ENCODE measurements around the gene PRAMEF17. TPM values are rescaled to one million over a fixed set of nuclear protein-coding genes. Genes with fewer than 3 reads are reported as not detected.
"Not testable (repeated sequence)": the region's sequence is repeated elsewhere in the genome, so short reads cannot be mapped to it uniquely, and the experiment has no call there.

PRAMEF17 gene
- total RNA-seq, 1 donor from 2014 or later = not detected

- no peaks in the 10 kb centered on the region for H3K36me3 ChIP-seq
- H3F3A ChIP-seq (ENCODE audit: low read depth) = no peaks in the 10 kb centered on the region
- no peaks in the 10 kb centered on the region for H3K9me3 ChIP-seq (ENCODE audit: low read depth)
- no peaks in the 10 kb centered on the region for H3K79me2 ChIP-seq (ENCODE audit: low read depth)
- H3K9ac ChIP-seq = no peak overlapping the region
- no peak overlapping the region for H3K4me2 ChIP-seq
- H3K9me3 Mint-ChIP-seq = peaks cover 24% of the 10 kb centered on the region
- no peak overlapping the region for H3K4me3 Mint-ChIP-seq
- H3K27me3 Mint-ChIP-seq (ENCODE audit: insufficient read depth, low read depth) = peaks cover 6% of the 10 kb centered on the region
- no peaks in the 10 kb centered on the region for H3K4me1 ChIP-seq
- no peak overlapping the region for H3K27ac Mint-ChIP-seq
- H3K27me3 ChIP-seq = no peaks in the 10 kb centered on the region
- H4K20me1 ChIP-seq (ENCODE audit: low read depth) = no peaks in the 10 kb centered on the region
- TF ChIP-seq EZH2phosphoT487 (IDR thresholded peaks at IDR 0.05) (no peak), CTCF (IDR thresholded peaks at IDR 0.05) (no peak), EZH2 (IDR thresholded peaks at IDR 0.05) (no peak)
- H2AFZ ChIP-seq (replicated peaks) = no peak overlapping the region
- H3K4me3 ChIP-seq = no peak overlapping the region
- H3K36me3 Mint-ChIP-seq = no peaks in the 10 kb centered on the region
- H3K4me1 Mint-ChIP-seq = no peaks in the 10 kb centered on the region
- no peak for DNase-seq (ENCODE audit: low spot score)
- H3K27ac ChIP-seq = no peak overlapping the region
Observed at GRCh38 chr1:13432251-13432650, 42.8 kb downstream of the PRAMEF17 start.

- not testable (repeated sequence) for H3K4me2 ChIP-seq; H4K20me1 ChIP-seq (ENCODE audit: low read depth); H2AFZ ChIP-seq (replicated peaks); H3K27ac Mint-ChIP-seq; H3K4me1 Mint-ChIP-seq; H3K9ac ChIP-seq; H3K79me2 ChIP-seq (ENCODE audit: low read depth); H3K4me1 ChIP-seq; H3K36me3 ChIP-seq; H3K27ac ChIP-seq; H3K4me3 Mint-ChIP-seq; H3K27me3 ChIP-seq; DNase-seq (ENCODE audit: low spot score); H3K36me3 Mint-ChIP-seq; H3K4me3 ChIP-seq; H3F3A ChIP-seq (ENCODE audit: low read depth); H3K27me3 Mint-ChIP-seq (ENCODE audit: insufficient read depth, low read depth); H3K9me3 ChIP-seq (ENCODE audit: low read depth)
- peaks cover 28% of the 10 kb centered on the region for H3K9me3 Mint-ChIP-seq
Observed at GRCh38 chr1:13433694-13434358, 44.4 kb downstream of the PRAMEF17 start.

GRCh38 chr1:13435458-13435857 lies 46.0 kb downstream of the PRAMEF17 start:
- no peak overlapping the region for H2AFZ ChIP-seq (replicated peaks)
- no peak for DNase-seq (ENCODE audit: low spot score)
- no peaks in the 10 kb centered on the region for H3K36me3 Mint-ChIP-seq
- no peak overlapping the region for H3K9ac ChIP-seq
- no peaks in the 10 kb centered on the region for H3F3A ChIP-seq (ENCODE audit: low read depth)
- TF ChIP-seq EZH2 (IDR thresholded peaks at IDR 0.05) = no peak
- TF ChIP-seq CTCF (IDR thresholded peaks at IDR 0.05) = no peak
- TF ChIP-seq EZH2phosphoT487 (IDR thresholded peaks at IDR 0.05) = no peak
- H3K27me3 Mint-ChIP-seq (ENCODE audit: insufficient read depth, low read depth) = peaks cover 7% of the 10 kb centered on the region
- H3K36me3 ChIP-seq = no peaks in the 10 kb centered on the region
- H3K9me3 ChIP-seq (ENCODE audit: low read depth) = no peaks in the 10 kb centered on the region
- H3K27me3 ChIP-seq = no peaks in the 10 kb centered on the region
- H3K4me1 ChIP-seq = no peaks in the 10 kb centered on the region
- H3K27ac Mint-ChIP-seq = no peak overlapping the region
- no peak overlapping the region for H3K27ac ChIP-seq
- H3K4me2 ChIP-seq = no peak overlapping the region
- no peak overlapping the region for H3K4me3 ChIP-seq
- no peaks in the 10 kb centered on the region for H3K79me2 ChIP-seq (ENCODE audit: low read depth)
- H3K9me3 Mint-ChIP-seq = peaks cover 24% of the 10 kb centered on the region
- no peak overlapping the region for H3K4me3 Mint-ChIP-seq
- H4K20me1 ChIP-seq (ENCODE audit: low read depth) = no peaks in the 10 kb centered on the region
- no peaks in the 10 kb centered on the region for H3K4me1 Mint-ChIP-seq

- not testable (repeated sequence) for H3K36me3 Mint-ChIP-seq; H3F3A ChIP-seq (ENCODE audit: low read depth); H3K4me1 ChIP-seq; H4K20me1 ChIP-seq (ENCODE audit: low read depth); H3K4me2 ChIP-seq; H3K4me3 ChIP-seq; H2AFZ ChIP-seq (replicated peaks); H3K9me3 ChIP-seq (ENCODE audit: low read depth); H3K27me3 Mint-ChIP-seq (ENCODE audit: insufficient read depth, low read depth); H3K9me3 Mint-ChIP-seq; H3K36me3 ChIP-seq; H3K9ac ChIP-seq; H3K4me1 Mint-ChIP-seq; H3K79me2 ChIP-seq (ENCODE audit: low read depth); DNase-seq (ENCODE audit: low spot score); H3K27ac Mint-ChIP-seq; H3K4me3 Mint-ChIP-seq; H3K27me3 ChIP-seq; H3K27ac ChIP-seq
Observed at GRCh38 chr1:13439104-13439783, 49.8 kb downstream of the PRAMEF17 start.

Other genes with a start within 250 kb of the PRAMEF17 start
- gene PRAMEF26, start 233.6 kb upstream of the PRAMEF17 start, total RNA-seq (ENCODE audit: low replicate concordance) = not detected in 2 replicates
- not detected in 2 replicates for gene HNRNPCL4, start 224.0 kb upstream of the PRAMEF17 start, total RNA-seq (ENCODE audit: low replicate concordance)
- gene PRAMEF9, start 217.8 kb upstream of the PRAMEF17 start, total RNA-seq (ENCODE audit: low replicate concordance) = not detected in 2 replicates
- gene PRAMEF13, start 188.2 kb upstream of the PRAMEF17 start, total RNA-seq (ENCODE audit: low replicate concordance) = not detected in 2 replicates
- not detected in 2 replicates for gene PRAMEF18, start 163.5 kb upstream of the PRAMEF17 start, total RNA-seq (ENCODE audit: low replicate concordance)
- gene PRAMEF5, start 135.4 kb upstream of the PRAMEF17 start, total RNA-seq (ENCODE audit: low replicate concordance) = not detected in 2 replicates
- not detected in 2 replicates for gene PRAMEF8, start 104.5 kb upstream of the PRAMEF17 start, total RNA-seq (ENCODE audit: low replicate concordance)
- not detected in 2 replicates for gene PRAMEF33, start 86.1 kb upstream of the PRAMEF17 start, total RNA-seq (ENCODE audit: low replicate concordance)
- gene PRAMEF15, start 74.1 kb upstream of the PRAMEF17 start, total RNA-seq (ENCODE audit: low replicate concordance) = not detected in 2 replicates
- gene PRAMEF14, start 42.5 kb upstream of the PRAMEF17 start, total RNA-seq (ENCODE audit: low replicate concordance) = not detected in 2 replicates
- not detected in 2 replicates for gene PRAMEF19, start 17.7 kb upstream of the PRAMEF17 start, total RNA-seq (ENCODE audit: low replicate concordance)
- gene PRAMEF20, start 20.8 kb downstream of the PRAMEF17 start, total RNA-seq (ENCODE audit: low replicate concordance) = not detected in 2 replicates
- not detected in 2 replicates for gene LRRC38, start 124.4 kb downstream of the PRAMEF17 start, total RNA-seq (ENCODE audit: low replicate concordance)
- gene PDPN, start 194.2 kb downstream of the PRAMEF17 start, total RNA-seq (ENCODE audit: low replicate concordance) = 2.2 and 3.4 TPM in 2 replicates